ENCODE measurements around the gene IL12RB1. TPM values are rescaled to one million over a fixed set of nuclear protein-coding genes. Genes with fewer than 3 reads are reported as not detected.

The IL12RB1 gene
- total and polyA plus RNA-seq, 2 of the 13 experiments (the other 11 are each of a cell fraction or from before 2014, with no cell fraction given) = 0.03 to 0.04 TPM

DNA sequence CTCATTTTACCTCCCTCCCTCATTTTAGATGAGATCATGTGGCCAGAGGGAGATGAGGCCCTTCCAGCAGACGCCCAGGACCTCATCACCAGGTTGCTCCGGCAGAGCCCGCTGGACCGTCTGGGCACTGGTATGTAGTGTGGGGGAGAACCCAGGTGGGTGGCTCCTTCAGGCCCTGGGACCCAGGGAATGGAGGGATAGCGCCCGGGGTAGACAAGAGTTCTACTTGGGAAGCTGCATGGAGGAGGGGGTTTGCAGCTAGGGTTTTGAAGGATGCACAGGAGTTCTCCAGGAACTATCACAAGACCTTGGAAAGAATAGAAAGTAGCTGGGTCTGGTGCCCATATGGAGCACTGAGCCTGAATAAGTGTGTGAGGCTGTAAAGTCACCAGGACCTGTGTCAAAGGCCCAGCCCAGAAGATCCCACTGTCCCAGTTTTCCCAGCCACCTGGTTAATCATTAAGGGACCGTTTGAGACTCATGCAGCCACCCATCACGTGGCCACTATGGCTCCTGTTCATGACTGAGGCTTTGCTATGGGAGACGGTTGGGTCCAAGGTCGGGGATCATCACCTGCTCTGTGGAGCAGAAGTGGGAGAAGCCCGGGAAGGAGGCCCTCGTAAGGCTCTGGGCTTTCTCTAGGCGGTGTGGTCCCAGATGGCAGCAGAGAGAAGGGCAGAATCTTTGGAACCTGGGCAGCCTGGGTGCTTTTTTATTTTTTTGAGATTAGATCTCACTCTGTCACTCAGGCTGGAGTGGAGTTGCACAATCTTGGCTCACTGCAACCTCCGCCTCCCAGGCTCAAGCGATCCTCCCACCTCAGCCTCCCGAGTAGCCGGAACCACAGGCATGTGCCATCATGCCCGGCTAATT is 49.2 kb upstream of the IL12RB1 start (continued):
- peak; percentile 83 for TF ChIP-seq RAD51 (IDR thresholded peaks at IDR 0.05; ENCODE audit: borderline replicate concordance)
- no peak for TF ChIP-seq MLLT10 (CRISPR knock-in tag; IDR thresholded peaks at IDR 0.05)
- TF ChIP-seq, protein P1, sequence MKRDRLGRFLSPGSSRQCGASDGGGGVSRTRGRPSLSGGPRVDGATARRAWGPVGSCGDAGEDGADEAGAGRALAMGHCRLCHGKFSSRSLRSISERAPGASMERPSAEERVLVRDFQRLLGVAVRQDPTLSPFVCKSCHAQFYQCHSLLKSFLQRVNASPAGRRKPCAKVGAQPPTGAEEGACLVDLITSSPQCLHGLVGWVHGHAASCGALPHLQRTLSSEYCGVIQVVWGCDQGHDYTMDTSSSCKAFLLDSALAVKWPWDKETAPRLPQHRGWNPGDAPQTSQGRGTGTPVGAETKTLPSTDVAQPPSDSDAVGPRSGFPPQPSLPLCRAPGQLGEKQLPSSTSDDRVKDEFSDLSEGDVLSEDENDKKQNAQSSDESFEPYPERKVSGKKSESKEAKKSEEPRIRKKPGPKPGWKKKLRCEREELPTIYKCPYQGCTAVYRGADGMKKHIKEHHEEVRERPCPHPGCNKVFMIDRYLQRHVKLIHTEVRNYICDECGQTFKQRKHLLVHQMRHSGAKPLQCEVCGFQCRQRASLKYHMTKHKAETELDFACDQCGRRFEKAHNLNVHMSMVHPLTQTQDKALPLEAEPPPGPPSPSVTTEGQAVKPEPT (CRISPR knock-in tag; IDR thresholded peaks at IDR 0.05; ENCODE audit: low read depth) = no peak
- no peak for TF ChIP-seq REL (CRISPR knock-in tag; conservative IDR thresholded peaks at IDR 0.05)
- no peak for TF ChIP-seq ZNF441 (CRISPR knock-in tag; IDR thresholded peaks at IDR 0.05; ENCODE audit: borderline replicate concordance)
- peak; percentile 74; the same call in 1 of the 2 replicates for TF ChIP-seq ZNF614 (CRISPR knock-in tag; IDR thresholded peaks at IDR 0.05; ENCODE audit: borderline replicate concordance)
- no peak for TF ChIP-seq ZNF839 (CRISPR knock-in tag; IDR thresholded peaks at IDR 0.05; ENCODE audit: borderline replicate concordance)
- TF ChIP-seq GATAD2A (CRISPR knock-in tag; IDR thresholded peaks at IDR 0.05) = peak; percentile 80
- TF ChIP-seq ZEB1 (IDR thresholded peaks at IDR 0.05; ENCODE audit: insufficient replicate concordance, low read depth) = no peak
- no peak; the same call in none of the 2 replicates for TF ChIP-seq HNRNPUL1 (IDR thresholded peaks at IDR 0.05; ENCODE audit: low read depth, low read length)
- no peak for TF ChIP-seq TEF (CRISPR knock-in tag; IDR thresholded peaks at IDR 0.05)
- TF ChIP-seq, protein P2, sequence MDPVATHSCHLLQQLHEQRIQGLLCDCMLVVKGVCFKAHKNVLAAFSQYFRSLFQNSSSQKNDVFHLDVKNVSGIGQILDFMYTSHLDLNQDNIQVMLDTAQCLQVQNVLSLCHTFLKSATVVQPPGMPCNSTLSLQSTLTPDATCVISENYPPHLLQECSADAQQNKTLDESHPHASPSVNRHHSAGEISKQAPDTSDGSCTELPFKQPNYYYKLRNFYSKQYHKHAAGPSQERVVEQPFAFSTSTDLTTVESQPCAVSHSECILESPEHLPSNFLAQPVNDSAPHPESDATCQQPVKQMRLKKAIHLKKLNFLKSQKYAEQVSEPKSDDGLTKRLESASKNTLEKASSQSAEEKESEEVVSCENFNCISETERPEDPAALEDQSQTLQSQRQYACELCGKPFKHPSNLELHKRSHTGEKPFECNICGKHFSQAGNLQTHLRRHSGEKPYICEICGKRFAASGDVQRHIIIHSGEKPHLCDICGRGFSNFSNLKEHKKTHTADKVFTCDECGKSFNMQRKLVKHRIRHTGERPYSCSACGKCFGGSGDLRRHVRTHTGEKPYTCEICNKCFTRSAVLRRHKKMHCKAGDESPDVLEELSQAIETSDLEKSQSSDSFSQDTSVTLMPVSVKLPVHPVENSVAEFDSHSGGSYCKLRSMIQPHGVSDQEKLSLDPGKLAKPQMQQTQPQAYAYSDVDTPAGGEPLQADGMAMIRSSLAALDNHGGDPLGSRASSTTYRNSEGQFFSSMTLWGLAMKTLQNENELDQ (CRISPR knock-in tag; IDR thresholded peaks at IDR 0.05; ENCODE audit: borderline replicate concordance) = no peak
- TF ChIP-seq ZNF605 (CRISPR knock-in tag; IDR thresholded peaks at IDR 0.05) = no peak
- TF ChIP-seq GTF2F1 (IDR thresholded peaks at IDR 0.05; ENCODE audit: low read length) = no peak
- TF ChIP-seq ETS1 (CRISPR knock-in tag; IDR thresholded peaks at IDR 0.05) = no peak
- TF ChIP-seq FOXJ3 (CRISPR knock-in tag; IDR thresholded peaks at IDR 0.05; ENCODE audit: borderline replicate concordance) = no peak
- no peak for TF ChIP-seq SETDB1 (CRISPR knock-in tag; IDR thresholded peaks at IDR 0.05; ENCODE audit: borderline replicate concordance)
- TF ChIP-seq RBFOX2 (IDR thresholded peaks at IDR 0.05; ENCODE audit: low read depth, low read length) = peak; percentile 35; the same call in 1 of the 2 replicates
- TF ChIP-seq, protein P3, sequence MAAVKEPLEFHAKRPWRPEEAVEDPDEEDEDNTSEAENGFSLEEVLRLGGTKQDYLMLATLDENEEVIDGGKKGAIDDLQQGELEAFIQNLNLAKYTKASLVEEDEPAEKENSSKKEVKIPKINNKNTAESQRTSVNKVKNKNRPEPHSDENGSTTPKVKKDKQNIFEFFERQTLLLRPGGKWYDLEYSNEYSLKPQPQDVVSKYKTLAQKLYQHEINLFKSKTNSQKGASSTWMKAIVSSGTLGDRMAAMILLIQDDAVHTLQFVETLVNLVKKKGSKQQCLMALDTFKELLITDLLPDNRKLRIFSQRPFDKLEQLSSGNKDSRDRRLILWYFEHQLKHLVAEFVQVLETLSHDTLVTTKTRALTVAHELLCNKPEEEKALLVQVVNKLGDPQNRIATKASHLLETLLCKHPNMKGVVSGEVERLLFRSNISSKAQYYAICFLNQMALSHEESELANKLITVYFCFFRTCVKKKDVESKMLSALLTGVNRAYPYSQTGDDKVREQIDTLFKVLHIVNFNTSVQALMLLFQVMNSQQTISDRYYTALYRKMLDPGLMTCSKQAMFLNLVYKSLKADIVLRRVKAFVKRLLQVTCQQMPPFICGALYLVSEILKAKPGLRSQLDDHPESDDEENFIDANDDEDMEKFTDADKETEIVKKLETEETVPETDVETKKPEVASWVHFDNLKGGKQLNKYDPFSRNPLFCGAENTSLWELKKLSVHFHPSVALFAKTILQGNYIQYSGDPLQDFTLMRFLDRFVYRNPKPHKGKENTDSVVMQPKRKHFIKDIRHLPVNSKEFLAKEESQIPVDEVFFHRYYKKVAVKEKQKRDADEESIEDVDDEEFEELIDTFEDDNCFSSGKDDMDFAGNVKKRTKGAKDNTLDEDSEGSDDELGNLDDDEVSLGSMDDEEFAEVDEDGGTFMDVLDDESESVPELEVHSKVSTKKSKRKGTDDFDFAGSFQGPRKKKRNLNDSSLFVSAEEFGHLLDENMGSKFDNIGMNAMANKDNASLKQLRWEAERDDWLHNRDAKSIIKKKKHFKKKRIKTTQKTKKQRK (IDR thresholded peaks at IDR 0.05; ENCODE audit: low read length) = no peak
- TF ChIP-seq MTF1 (CRISPR knock-in tag; IDR thresholded peaks at IDR 0.05) = no peak
